ENCODE results near the gene GPR135. TPM values are rescaled to one million over a fixed set of nuclear protein-coding genes. Genes with fewer than 3 reads are reported as not detected.

The GPR135 gene
- total and polyA plus RNA-seq, 2 of the 13 experiments (the other 11 are each of a cell fraction or from before 2014, with no cell fraction given): 0.46 to 1.3 TPM

DNA sequence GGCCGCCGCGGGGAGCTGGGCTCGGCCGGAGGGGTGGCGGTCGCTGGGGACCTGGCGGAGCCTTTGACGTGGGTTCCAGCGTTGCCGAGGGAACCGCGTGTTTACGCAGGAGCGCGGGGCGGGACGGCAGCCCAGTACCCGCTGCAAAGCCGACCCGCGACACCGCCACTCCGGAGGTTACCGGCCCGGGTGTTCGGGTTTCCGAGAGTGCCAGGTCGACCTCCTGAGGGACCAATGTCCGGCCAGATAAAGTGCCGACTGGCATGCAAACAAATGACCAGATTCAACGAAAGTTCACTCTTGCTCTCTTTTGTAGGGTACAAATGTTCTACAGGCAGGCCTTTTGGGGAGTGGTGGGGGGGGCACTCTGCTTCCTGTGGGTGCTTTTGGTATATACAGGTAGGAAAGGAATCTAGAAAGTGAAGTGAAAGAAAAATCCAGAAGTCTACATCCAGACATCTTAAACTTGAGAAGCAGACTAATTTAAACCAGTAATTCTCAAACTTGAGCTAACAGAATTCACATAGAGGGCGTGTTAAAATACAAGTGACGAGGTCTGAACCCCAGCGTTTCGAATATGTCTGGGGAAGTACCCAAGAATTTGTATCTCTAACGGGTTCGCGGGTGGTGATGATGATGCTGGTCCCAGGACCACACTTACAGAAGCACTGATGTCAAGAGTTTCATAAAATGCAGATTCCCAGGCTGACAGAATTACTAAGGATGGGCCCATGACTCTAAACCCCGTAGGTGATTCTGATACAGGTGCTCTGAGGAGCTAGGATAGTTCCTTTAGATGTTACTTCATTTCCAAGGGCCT lies at the start of gene GPR135 (continued):
- TF ChIP-seq, protein P1, sequence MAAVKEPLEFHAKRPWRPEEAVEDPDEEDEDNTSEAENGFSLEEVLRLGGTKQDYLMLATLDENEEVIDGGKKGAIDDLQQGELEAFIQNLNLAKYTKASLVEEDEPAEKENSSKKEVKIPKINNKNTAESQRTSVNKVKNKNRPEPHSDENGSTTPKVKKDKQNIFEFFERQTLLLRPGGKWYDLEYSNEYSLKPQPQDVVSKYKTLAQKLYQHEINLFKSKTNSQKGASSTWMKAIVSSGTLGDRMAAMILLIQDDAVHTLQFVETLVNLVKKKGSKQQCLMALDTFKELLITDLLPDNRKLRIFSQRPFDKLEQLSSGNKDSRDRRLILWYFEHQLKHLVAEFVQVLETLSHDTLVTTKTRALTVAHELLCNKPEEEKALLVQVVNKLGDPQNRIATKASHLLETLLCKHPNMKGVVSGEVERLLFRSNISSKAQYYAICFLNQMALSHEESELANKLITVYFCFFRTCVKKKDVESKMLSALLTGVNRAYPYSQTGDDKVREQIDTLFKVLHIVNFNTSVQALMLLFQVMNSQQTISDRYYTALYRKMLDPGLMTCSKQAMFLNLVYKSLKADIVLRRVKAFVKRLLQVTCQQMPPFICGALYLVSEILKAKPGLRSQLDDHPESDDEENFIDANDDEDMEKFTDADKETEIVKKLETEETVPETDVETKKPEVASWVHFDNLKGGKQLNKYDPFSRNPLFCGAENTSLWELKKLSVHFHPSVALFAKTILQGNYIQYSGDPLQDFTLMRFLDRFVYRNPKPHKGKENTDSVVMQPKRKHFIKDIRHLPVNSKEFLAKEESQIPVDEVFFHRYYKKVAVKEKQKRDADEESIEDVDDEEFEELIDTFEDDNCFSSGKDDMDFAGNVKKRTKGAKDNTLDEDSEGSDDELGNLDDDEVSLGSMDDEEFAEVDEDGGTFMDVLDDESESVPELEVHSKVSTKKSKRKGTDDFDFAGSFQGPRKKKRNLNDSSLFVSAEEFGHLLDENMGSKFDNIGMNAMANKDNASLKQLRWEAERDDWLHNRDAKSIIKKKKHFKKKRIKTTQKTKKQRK (IDR thresholded peaks at IDR 0.05; ENCODE audit: low read length): no peak
- TF ChIP-seq, protein P2, sequence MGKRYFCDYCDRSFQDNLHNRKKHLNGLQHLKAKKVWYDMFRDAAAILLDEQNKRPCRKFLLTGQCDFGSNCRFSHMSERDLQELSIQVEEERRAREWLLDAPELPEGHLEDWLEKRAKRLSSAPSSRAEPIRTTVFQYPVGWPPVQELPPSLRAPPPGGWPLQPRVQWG (CRISPR knock-in tag; IDR thresholded peaks at IDR 0.05; ENCODE audit: borderline replicate concordance, low read depth): no peak
- TF ChIP-seq ARID2 (CRISPR knock-in tag; IDR thresholded peaks at IDR 0.05; ENCODE audit: borderline replicate concordance) (no peak), FOXA3 (CRISPR knock-in tag; IDR thresholded peaks at IDR 0.05) (peak; percentile 60), MXI1 (IDR thresholded peaks at IDR 0.05; ENCODE audit: borderline replicate concordance, low read depth, low read length) (peak; percentile 24; the same call in 1 of the 3 replicates), POLR2G (IDR thresholded peaks at IDR 0.05; ENCODE audit: low read depth, low read length) (peak; percentile 12; the same call in 1 of the 2 replicates), KMT2B (CRISPR knock-in tag; IDR thresholded peaks at IDR 0.05) (no peak), PTBP1 (IDR thresholded peaks at IDR 0.05; ENCODE audit: low read depth, low read length, poor library complexity, severe bottlenecking) (no peak), RFX3 (CRISPR knock-in tag; IDR thresholded peaks at IDR 0.05) (peak; percentile 73), MTF2 (CRISPR knock-in tag; IDR thresholded peaks at IDR 0.05; ENCODE audit: borderline replicate concordance) (no peak), SNAI1 (CRISPR knock-in tag; IDR thresholded peaks at IDR 0.05; ENCODE audit: borderline replicate concordance) (no peak)
- TF ChIP-seq, protein P3, sequence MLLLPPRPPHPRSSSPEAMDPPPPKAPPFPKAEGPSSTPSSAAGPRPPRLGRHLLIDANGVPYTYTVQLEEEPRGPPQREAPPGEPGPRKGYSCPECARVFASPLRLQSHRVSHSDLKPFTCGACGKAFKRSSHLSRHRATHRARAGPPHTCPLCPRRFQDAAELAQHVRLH (CRISPR knock-in tag; IDR thresholded peaks at IDR 0.05; ENCODE audit: borderline replicate concordance, low read depth): no peak
- TF ChIP-seq, protein P4, sequence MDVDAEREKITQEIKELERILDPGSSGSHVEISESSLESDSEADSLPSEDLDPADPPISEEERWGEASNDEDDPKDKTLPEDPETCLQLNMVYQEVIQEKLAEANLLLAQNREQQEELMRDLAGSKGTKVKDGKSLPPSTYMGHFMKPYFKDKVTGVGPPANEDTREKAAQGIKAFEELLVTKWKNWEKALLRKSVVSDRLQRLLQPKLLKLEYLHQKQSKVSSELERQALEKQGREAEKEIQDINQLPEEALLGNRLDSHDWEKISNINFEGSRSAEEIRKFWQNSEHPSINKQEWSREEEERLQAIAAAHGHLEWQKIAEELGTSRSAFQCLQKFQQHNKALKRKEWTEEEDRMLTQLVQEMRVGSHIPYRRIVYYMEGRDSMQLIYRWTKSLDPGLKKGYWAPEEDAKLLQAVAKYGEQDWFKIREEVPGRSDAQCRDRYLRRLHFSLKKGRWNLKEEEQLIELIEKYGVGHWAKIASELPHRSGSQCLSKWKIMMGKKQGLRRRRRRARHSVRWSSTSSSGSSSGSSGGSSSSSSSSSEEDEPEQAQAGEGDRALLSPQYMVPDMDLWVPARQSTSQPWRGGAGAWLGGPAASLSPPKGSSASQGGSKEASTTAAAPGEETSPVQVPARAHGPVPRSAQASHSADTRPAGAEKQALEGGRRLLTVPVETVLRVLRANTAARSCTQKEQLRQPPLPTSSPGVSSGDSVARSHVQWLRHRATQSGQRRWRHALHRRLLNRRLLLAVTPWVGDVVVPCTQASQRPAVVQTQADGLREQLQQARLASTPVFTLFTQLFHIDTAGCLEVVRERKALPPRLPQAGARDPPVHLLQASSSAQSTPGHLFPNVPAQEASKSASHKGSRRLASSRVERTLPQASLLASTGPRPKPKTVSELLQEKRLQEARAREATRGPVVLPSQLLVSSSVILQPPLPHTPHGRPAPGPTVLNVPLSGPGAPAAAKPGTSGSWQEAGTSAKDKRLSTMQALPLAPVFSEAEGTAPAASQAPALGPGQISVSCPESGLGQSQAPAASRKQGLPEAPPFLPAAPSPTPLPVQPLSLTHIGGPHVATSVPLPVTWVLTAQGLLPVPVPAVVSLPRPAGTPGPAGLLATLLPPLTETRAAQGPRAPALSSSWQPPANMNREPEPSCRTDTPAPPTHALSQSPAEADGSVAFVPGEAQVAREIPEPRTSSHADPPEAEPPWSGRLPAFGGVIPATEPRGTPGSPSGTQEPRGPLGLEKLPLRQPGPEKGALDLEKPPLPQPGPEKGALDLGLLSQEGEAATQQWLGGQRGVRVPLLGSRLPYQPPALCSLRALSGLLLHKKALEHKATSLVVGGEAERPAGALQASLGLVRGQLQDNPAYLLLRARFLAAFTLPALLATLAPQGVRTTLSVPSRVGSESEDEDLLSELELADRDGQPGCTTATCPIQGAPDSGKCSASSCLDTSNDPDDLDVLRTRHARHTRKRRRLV (CRISPR knock-in tag; IDR thresholded peaks at IDR 0.05): no peak
- TF ChIP-seq, protein P5, sequence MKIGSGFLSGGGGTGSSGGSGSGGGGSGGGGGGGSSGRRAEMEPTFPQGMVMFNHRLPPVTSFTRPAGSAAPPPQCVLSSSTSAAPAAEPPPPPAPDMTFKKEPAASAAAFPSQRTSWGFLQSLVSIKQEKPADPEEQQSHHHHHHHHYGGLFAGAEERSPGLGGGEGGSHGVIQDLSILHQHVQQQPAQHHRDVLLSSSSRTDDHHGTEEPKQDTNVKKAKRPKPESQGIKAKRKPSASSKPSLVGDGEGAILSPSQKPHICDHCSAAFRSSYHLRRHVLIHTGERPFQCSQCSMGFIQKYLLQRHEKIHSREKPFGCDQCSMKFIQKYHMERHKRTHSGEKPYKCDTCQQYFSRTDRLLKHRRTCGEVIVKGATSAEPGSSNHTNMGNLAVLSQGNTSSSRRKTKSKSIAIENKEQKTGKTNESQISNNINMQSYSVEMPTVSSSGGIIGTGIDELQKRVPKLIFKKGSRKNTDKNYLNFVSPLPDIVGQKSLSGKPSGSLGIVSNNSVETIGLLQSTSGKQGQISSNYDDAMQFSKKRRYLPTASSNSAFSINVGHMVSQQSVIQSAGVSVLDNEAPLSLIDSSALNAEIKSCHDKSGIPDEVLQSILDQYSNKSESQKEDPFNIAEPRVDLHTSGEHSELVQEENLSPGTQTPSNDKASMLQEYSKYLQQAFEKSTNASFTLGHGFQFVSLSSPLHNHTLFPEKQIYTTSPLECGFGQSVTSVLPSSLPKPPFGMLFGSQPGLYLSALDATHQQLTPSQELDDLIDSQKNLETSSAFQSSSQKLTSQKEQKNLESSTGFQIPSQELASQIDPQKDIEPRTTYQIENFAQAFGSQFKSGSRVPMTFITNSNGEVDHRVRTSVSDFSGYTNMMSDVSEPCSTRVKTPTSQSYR (CRISPR knock-in tag; IDR thresholded peaks at IDR 0.05; ENCODE audit: borderline replicate concordance): no peak
- TF ChIP-seq, protein P6, sequence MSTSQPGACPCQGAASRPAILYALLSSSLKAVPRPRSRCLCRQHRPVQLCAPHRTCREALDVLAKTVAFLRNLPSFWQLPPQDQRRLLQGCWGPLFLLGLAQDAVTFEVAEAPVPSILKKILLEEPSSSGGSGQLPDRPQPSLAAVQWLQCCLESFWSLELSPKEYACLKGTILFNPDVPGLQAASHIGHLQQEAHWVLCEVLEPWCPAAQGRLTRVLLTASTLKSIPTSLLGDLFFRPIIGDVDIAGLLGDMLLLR (CRISPR knock-in tag; IDR thresholded peaks at IDR 0.05): no peak

Measured in HepG2 (cell line).